ENCODE measurements around the gene PTPN14.

The PTPN14 gene

GRCh38 chr1:214567481-214567980 lies 16.1 kb upstream of the PTPN14 start:
- TF ChIP-seq, protein P1, sequence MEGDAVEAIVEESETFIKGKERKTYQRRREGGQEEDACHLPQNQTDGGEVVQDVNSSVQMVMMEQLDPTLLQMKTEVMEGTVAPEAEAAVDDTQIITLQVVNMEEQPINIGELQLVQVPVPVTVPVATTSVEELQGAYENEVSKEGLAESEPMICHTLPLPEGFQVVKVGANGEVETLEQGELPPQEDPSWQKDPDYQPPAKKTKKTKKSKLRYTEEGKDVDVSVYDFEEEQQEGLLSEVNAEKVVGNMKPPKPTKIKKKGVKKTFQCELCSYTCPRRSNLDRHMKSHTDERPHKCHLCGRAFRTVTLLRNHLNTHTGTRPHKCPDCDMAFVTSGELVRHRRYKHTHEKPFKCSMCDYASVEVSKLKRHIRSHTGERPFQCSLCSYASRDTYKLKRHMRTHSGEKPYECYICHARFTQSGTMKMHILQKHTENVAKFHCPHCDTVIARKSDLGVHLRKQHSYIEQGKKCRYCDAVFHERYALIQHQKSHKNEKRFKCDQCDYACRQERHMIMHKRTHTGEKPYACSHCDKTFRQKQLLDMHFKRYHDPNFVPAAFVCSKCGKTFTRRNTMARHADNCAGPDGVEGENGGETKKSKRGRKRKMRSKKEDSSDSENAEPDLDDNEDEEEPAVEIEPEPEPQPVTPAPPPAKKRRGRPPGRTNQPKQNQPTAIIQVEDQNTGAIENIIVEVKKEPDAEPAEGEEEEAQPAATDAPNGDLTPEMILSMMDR (IDR thresholded peaks at IDR 0.05; ENCODE audit: borderline replicate concordance, extremely low read depth, low read length, poor library complexity, severe bottlenecking): no peak
- no peak for TF ChIP-seq EZH2 (IDR thresholded peaks at IDR 0.05; ENCODE audit: borderline replicate concordance, low read depth, low read length, severe bottlenecking)
- no peaks in the 10 kb centered on the region for H4K20me1 ChIP-seq (ENCODE audit: insufficient read depth, low read length)
- H3K4me2 ChIP-seq (ENCODE audit: insufficient read depth, low read length): no peak overlapping the region
- no peak overlapping the region for H3K27ac ChIP-seq (ENCODE audit: low read length)
- ATAC-seq (ENCODE audit: insufficient read depth, low read depth) (no peak), DNase-seq (no peak)
- H2AFZ ChIP-seq (ENCODE audit: low read depth, low read length): no peak overlapping the region
- H3K4me1 ChIP-seq (ENCODE audit: insufficient read depth, low read length): no peaks in the 10 kb centered on the region
- H3K79me2 ChIP-seq (ENCODE audit: insufficient read depth, low read length): no peaks in the 10 kb centered on the region
- H3K9me3 ChIP-seq (ENCODE audit: insufficient read depth, low read length, severe bottlenecking): no peaks in the 10 kb centered on the region
- no peaks in the 10 kb centered on the region for H3K36me3 ChIP-seq (ENCODE audit: insufficient read depth, low read length)
- H3K27me3 ChIP-seq (ENCODE audit: insufficient read depth, low read length, poor library complexity): no peaks in the 10 kb centered on the region
- no peak overlapping the region for H3K9ac ChIP-seq (ENCODE audit: low read depth, low read length)
- H3K4me3 ChIP-seq (ENCODE audit: low read depth in 1 of 2, low read length in 2 of 2): no peak overlapping the region

DNA sequence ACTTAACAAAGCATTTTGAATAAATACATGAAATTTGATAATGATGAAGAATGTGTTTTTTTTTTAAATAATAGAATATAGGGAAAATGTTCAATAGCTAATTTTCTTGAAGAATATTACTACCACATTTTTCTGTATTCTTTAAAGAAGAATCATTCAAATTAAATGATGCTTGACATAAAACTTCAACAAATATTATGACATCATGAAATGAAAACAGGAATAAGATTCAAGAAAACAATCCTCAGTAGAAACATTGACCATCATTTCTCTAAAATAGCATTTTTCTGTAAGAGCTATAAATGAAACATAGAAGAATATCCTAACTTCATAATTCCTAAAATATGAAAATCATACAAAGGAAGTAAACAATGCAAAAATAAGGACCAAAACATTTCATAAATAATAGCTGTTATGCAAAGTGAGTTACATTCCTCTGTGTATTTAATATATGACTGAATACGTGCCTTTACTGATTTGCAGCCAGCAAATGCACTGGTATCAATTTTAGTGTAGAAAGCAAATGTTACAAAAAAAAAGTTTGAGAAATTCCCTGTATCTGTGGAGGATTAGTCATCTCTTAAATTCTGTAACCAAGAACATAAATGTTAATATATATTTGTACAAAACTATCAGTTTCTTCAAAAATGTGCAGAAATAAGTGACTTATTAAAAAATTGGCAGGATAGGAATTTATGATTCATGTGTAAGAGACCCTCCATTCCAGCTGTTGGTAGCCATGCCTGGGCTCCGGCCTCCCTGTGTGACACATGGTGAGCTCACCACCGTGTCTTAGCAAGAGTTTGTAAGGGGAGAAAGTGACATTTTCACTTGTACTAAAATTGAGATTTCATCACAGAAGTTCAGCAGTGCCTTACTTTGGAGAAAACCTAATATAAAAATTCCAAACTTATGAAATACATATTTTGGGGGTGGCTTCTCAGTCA lies 15.0 kb upstream of the PTPN14 start:
- H3K9ac ChIP-seq (ENCODE audit: low read depth, low read length): no peak overlapping the region
- H3K4me1 ChIP-seq (ENCODE audit: insufficient read depth, low read length): no peaks in the 10 kb centered on the region
- H3K27me3 ChIP-seq (ENCODE audit: insufficient read depth, low read length, poor library complexity): no peaks in the 10 kb centered on the region
- H4K20me1 ChIP-seq (ENCODE audit: insufficient read depth, low read length): no peaks in the 10 kb centered on the region
- no peak overlapping the region for H3K4me2 ChIP-seq (ENCODE audit: insufficient read depth, low read length)
- ATAC-seq (ENCODE audit: insufficient read depth, low read depth) (no peak), DNase-seq (no peak)
- H3K4me3 ChIP-seq (ENCODE audit: low read depth in 1 of 2, low read length in 2 of 2): no peak overlapping the region
- TF ChIP-seq EZH2 (IDR thresholded peaks at IDR 0.05; ENCODE audit: borderline replicate concordance, low read depth, low read length, severe bottlenecking): no peak
- TF ChIP-seq, protein P1 (IDR thresholded peaks at IDR 0.05; ENCODE audit: borderline replicate concordance, extremely low read depth, low read length, poor library complexity, severe bottlenecking): no peak
- H3K27ac ChIP-seq (ENCODE audit: low read length): no peak overlapping the region
- H3K79me2 ChIP-seq (ENCODE audit: insufficient read depth, low read length): no peaks in the 10 kb centered on the region
- no peaks in the 10 kb centered on the region for H3K9me3 ChIP-seq (ENCODE audit: insufficient read depth, low read length, severe bottlenecking)
- H3K36me3 ChIP-seq (ENCODE audit: insufficient read depth, low read length): no peaks in the 10 kb centered on the region
- no peak overlapping the region for H2AFZ ChIP-seq (ENCODE audit: low read depth, low read length)

GRCh38 chr1:214565310-214565709 lies 13.9 kb upstream of the PTPN14 start:
- ATAC-seq (ENCODE audit: insufficient read depth, low read depth): no peak
- H3K4me3 ChIP-seq (ENCODE audit: low read depth in 1 of 2, low read length in 2 of 2): no peak overlapping the region
- H3K27ac ChIP-seq (ENCODE audit: low read length): no peak overlapping the region
- no peaks in the 10 kb centered on the region for H3K9me3 ChIP-seq (ENCODE audit: insufficient read depth, low read length, severe bottlenecking)
- H3K36me3 ChIP-seq (ENCODE audit: insufficient read depth, low read length): no peaks in the 10 kb centered on the region
- TF ChIP-seq EZH2 (IDR thresholded peaks at IDR 0.05; ENCODE audit: borderline replicate concordance, low read depth, low read length, severe bottlenecking): no peak
- TF ChIP-seq, protein P1 (IDR thresholded peaks at IDR 0.05; ENCODE audit: borderline replicate concordance, extremely low read depth, low read length, poor library complexity, severe bottlenecking): no peak
- no peak overlapping the region for H3K9ac ChIP-seq (ENCODE audit: low read depth, low read length)
- H3K79me2 ChIP-seq (ENCODE audit: insufficient read depth, low read length): no peaks in the 10 kb centered on the region
- no peaks in the 10 kb centered on the region for H3K27me3 ChIP-seq (ENCODE audit: insufficient read depth, low read length, poor library complexity)
- H2AFZ ChIP-seq (ENCODE audit: low read depth, low read length): no peak overlapping the region
- no peak for DNase-seq
- H3K4me2 ChIP-seq (ENCODE audit: insufficient read depth, low read length): no peak overlapping the region
- H4K20me1 ChIP-seq (ENCODE audit: insufficient read depth, low read length): no peaks in the 10 kb centered on the region
- H3K4me1 ChIP-seq (ENCODE audit: insufficient read depth, low read length): no peaks in the 10 kb centered on the region
